IPS DF 6.9 (cell line): ENCODE data around the gene NRIP3.

Experiments used
- DNase-seq: peaks from one replicate; pipeline ENCODE4 v3.0.0-alpha.2; 2013; ENCODE audit warnings: low read depth, low spot score
- H3K27ac ChIP-seq: one replicate; pipeline ENCODE4 v1.5.1; 2013; ENCODE audit warnings: low read length, control low read depth
- H3K27me3 ChIP-seq: 2 replicates; pipeline ENCODE4 v1.6.1; 2013; ENCODE audit warnings: mild to moderate bottlenecking, low read length; ENCODE audit not compliant: control insufficient read depth, insufficient read depth
- H3K36me3 ChIP-seq: 2 replicates; pipeline ENCODE4 v1.6.1; 2013; ENCODE audit warnings: low read length; ENCODE audit not compliant: control insufficient read depth, insufficient read depth
- H3K4me1 ChIP-seq: 2 replicates; pipeline ENCODE4 v1.6.1; 2013; ENCODE audit warnings: low read length; ENCODE audit not compliant: control insufficient read depth, insufficient read depth
- H3K4me3 ChIP-seq: 2 replicates; pipeline ENCODE4 v1.5.1; 2013; ENCODE audit warnings: mild to moderate bottlenecking, low read length
- H3K9me3 ChIP-seq: 2 replicates; pipeline ENCODE4 v1.6.1; 2013; ENCODE audit warnings: low read length, inconsistent platforms; ENCODE audit not compliant: control insufficient read depth, insufficient read depth
- WGBS: extraction: QIAGEN DNeasy Blood & Tissue Kit; methylation state at CpG from one replicate; pipeline ENCODE4 v1.1.7; 2013; ENCODE audit warnings: mixed read lengths, missing lambda C conversion rate; ENCODE audit not compliant: insufficient read length, insufficient coverage; 5-methylcytosine and 5-hydroxymethylcytosine counted together

The NRIP3 gene

GRCh38 chr11:9003573-9004182, at the start of gene NRIP3:
NRIP3 (minus strand) TSS chr11:9004001; CDS start chr11:9003935, 66 bp downstream.
- no peak for DNase-seq
- peak within 1 kb of the TSS; percentile 30; the same call in 1 of the 2 replicates for H3K4me3 ChIP-seq
- H3K36me3 ChIP-seq, result no peaks in the 10 kb centered on the region; the same call in 1 of the 2 replicates
- H3K27ac ChIP-seq, result no peak within 1 kb of the TSS
- H3K9me3 ChIP-seq, result no peaks in the 10 kb centered on the region
- H3K4me1 ChIP-seq, result no peaks in the 10 kb centered on the region
- no CpG with 5 or more reads among the region's 83 CpGs for WGBS
- H3K27me3 ChIP-seq, result peaks cover 21% of the 10 kb centered on the region; the same call in 1 of the 2 replicates

DNA sequence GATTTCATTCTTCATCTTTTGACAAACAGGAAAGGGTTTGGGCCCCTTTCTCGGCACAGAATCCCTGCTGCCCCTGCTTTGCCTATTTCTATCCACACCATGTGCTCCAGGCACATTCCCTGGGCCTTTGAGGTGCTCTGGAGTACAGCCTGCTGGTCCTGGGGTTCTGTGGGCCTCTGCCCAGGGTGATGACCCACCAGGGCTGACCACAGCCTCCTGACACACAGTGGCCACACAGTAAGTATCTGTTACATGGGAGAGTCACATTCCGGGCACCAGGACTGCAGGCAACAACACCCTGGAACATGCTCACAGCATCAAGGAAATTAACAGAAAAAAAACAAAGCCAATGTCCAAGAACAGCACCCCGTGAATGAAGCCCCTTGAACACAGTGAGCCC, 48.5 kb upstream of the NRIP3 start:
- H3K4me3 ChIP-seq, result no peak overlapping the region
- H3K27ac ChIP-seq, result no peak overlapping the region
- no peaks in the 10 kb centered on the region for H3K9me3 ChIP-seq
- WGBS, result no CpG with 5 or more reads among the region's 3 CpGs
- H3K27me3 ChIP-seq, result no peaks in the 10 kb centered on the region; the same call in 1 of the 2 replicates
- no peaks in the 10 kb centered on the region for H3K36me3 ChIP-seq
- no peak for DNase-seq
- peaks cover 3% of the 10 kb centered on the region for H3K4me1 ChIP-seq

GRCh38 chr11:9049959-9050358, 46.2 kb upstream of the NRIP3 start:
- Histone ChIP-seq H3K27ac (no peak overlapping the region), H3K36me3 (no peaks in the 10 kb centered on the region), H3K9me3 (no peaks in the 10 kb centered on the region), H3K4me3 (no peak overlapping the region), H3K4me1 (peaks cover 7% of the 10 kb centered on the region), H3K27me3 (no peaks in the 10 kb centered on the region; the same call in 1 of the 2 replicates)
- no CpG with 5 or more reads among the region's 2 CpGs for WGBS
- DNase-seq, result no peak

- H3K9me3 ChIP-seq, result no peaks in the 10 kb centered on the region
- DNase-seq, result no peak
- H3K36me3 ChIP-seq, result no peaks in the 10 kb centered on the region
- peaks cover 7% of the 10 kb centered on the region for H3K4me1 ChIP-seq
- H3K27ac ChIP-seq, result no peak overlapping the region
- no CpG with 5 or more reads among the region's 9 CpGs for WGBS
- no peak overlapping the region for H3K4me3 ChIP-seq
- H3K27me3 ChIP-seq, result no peaks in the 10 kb centered on the region; the same call in 1 of the 2 replicates
These were observed 44.2 kb upstream of the NRIP3 start for GRCh38 chr11:9047964-9048523.

DNA sequence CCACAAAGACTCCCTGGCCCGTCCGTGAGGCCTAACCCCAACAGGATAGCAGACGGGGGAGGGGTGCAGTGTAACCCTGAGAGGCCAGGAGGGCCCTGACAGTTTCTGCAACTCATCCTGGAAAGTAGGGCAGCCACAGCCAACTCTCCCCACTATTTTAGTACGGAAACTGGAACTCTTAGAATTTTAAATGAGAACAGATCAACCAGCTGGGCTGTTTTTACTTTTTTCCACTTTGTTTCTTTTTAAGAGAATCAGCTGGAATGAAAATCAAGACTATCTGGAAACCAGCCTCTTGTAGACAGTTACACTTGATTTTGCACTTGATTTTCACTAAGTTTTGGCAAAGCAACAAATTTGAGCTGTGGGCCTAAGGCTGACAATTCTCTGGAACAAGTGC, 42.7 kb upstream of the NRIP3 start:
- Histone ChIP-seq H3K27ac (no peak overlapping the region), H3K9me3 (no peaks in the 10 kb centered on the region), H3K4me3 (no peak overlapping the region), H3K27me3 (peaks cover under 1% of the 10 kb centered on the region; the same call in 1 of the 2 replicates), H3K4me1 (peaks cover 7% of the 10 kb centered on the region), H3K36me3 (no peaks in the 10 kb centered on the region)
- DNase-seq, result no peak
- WGBS, result no CpG with 5 or more reads among the region's 4 CpGs

- Histone ChIP-seq H3K27me3 (0 out of 2 replicates have a peak, but pooled peaks cover 2% of the 10 kb centered on the region), H3K9me3 (no peaks in the 10 kb centered on the region), H3K4me3 (no peak overlapping the region), H3K27ac (no peak overlapping the region), H3K36me3 (no peaks in the 10 kb centered on the region), H3K4me1 (peaks cover 5% of the 10 kb centered on the region)
- DNase-seq, result no peak
- WGBS, result no CpG with 5 or more reads among the region's 1 CpG
These were observed 38.7 kb upstream of the NRIP3 start for GRCh38 chr11:9042488-9042887.

- H3K4me1 ChIP-seq, result peaks cover 3% of the 10 kb centered on the region; the same call in 1 of the 2 replicates
- H3K9me3 ChIP-seq, result no peaks in the 10 kb centered on the region
- no peak overlapping the region for H3K27ac ChIP-seq
- no CpG with 5 or more reads among the region's 2 CpGs for WGBS
- no peaks in the 10 kb centered on the region for H3K36me3 ChIP-seq
- DNase-seq, result no peak
- no peak overlapping the region for H3K4me3 ChIP-seq
- H3K27me3 ChIP-seq, result 0 out of 2 replicates have a peak, but pooled peaks cover 2% of the 10 kb centered on the region
These were observed 37.9 kb upstream of the NRIP3 start for GRCh38 chr11:9041747-9042146.

DNA sequence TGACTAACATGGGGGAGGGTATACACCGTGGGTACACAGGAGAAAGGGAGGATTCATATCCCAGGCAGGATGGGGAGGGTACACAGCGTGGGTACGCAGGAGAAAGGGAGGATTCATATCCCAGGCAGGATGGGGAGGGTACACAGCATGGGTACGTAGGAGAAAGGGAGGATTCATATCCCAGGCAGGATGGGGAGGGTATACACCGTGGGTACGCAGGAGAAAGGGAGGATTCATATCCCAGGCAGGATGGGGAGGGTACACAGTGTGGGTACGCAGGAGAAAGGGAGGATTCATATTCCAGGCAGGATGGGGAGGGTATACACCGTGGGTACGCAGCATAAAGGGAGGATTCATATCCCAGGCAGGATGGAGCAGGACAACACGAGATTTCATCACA, 36.6 kb upstream of the NRIP3 start:
- Histone ChIP-seq H3K4me3 (no peak overlapping the region), H3K27me3 (0 out of 2 replicates have a peak, but pooled peaks cover 2% of the 10 kb centered on the region), H3K9me3 (no peaks in the 10 kb centered on the region), H3K36me3 (no peaks in the 10 kb centered on the region), H3K4me1 (0 out of 2 replicates have a peak, but pooled peaks cover 2% of the 10 kb centered on the region), H3K27ac (no peak overlapping the region)
- no peak for DNase-seq
- no CpG with 5 or more reads among the region's 10 CpGs for WGBS

- 0 out of 2 replicates have a peak, but pooled peaks cover 2% of the 10 kb centered on the region for H3K4me1 ChIP-seq
- H3K27me3 ChIP-seq, result 0 out of 2 replicates have a peak, but pooled peaks cover 2% of the 10 kb centered on the region
- H3K27ac ChIP-seq, result no peak overlapping the region
- H3K4me3 ChIP-seq, result no peak overlapping the region
- DNase-seq, result no peak
- no peaks in the 10 kb centered on the region for H3K36me3 ChIP-seq
- H3K9me3 ChIP-seq, result no peaks in the 10 kb centered on the region
- no CpG with 5 or more reads among the region's 19 CpGs for WGBS
These were observed 36.1 kb upstream of the NRIP3 start for GRCh38 chr11:9039863-9040262.

GRCh38 chr11:9039198-9039597, 35.4 kb upstream of the NRIP3 start:
- no peak overlapping the region for H3K27ac ChIP-seq
- no peaks in the 10 kb centered on the region for H3K36me3 ChIP-seq
- no peak for DNase-seq
- no peaks in the 10 kb centered on the region for H3K9me3 ChIP-seq
- H3K27me3 ChIP-seq, result 0 out of 2 replicates have a peak, but pooled peaks cover 2% of the 10 kb centered on the region
- no CpG with 5 or more reads among the region's 9 CpGs for WGBS
- no peak overlapping the region for H3K4me3 ChIP-seq
- H3K4me1 ChIP-seq, result 0 out of 2 replicates have a peak, but pooled peaks cover 2% of the 10 kb centered on the region
